Retinal pigment epithelial cell (primary cell): ENCODE data around the gene ZNF385B.

Experiments
- DNase-seq: peaks from one replicate; pipeline ENCODE4 v3.0.0-alpha.2; 2010; ENCODE audit warnings: low read depth
- H3K4me3 ChIP-seq: 2 replicates; pipeline ENCODE4 v1.5.1; 2011; ENCODE audit warnings: mild to moderate bottlenecking, low read length, control low read depth, moderate library complexity
- CTCF ChIP-seq: conservative IDR thresholded peaks from 2 replicates; pipeline ENCODE4 v1.5.1; 2011; ENCODE audit warnings: low read depth, low read length, control low read depth, inconsistent platforms

ZNF385B gene

GRCh38 chr2:179551539-179552045 lies 309.8 kb downstream of the ZNF385B start:
- no peak for DNase-seq
- no peak for TF ChIP-seq CTCF
- no peak overlapping the region for H3K4me3 ChIP-seq

- no peak for DNase-seq
- no peak overlapping the region for H3K4me3 ChIP-seq
- TF ChIP-seq CTCF: no peak
These were observed 310.6 kb downstream of the ZNF385B start for GRCh38 chr2:179550849-179551248.

- H3K4me3 ChIP-seq: no peak overlapping the region
- no peak for DNase-seq
- no peak for TF ChIP-seq CTCF
These were observed 311.2 kb downstream of the ZNF385B start for GRCh38 chr2:179550214-179550613.

- no peak overlapping the region for H3K4me3 ChIP-seq
- DNase-seq: no peak
- no peak for TF ChIP-seq CTCF
These were observed 314.8 kb downstream of the ZNF385B start for GRCh38 chr2:179546656-179547055.

- no peak for DNase-seq
- no peak overlapping the region for H3K4me3 ChIP-seq
- TF ChIP-seq CTCF: no peak
These were observed 316.4 kb downstream of the ZNF385B start for GRCh38 chr2:179545024-179545423.

- TF ChIP-seq CTCF: no peak
- no peak overlapping the region for H3K4me3 ChIP-seq
- no peak for DNase-seq
These were observed 318.0 kb downstream of the ZNF385B start for GRCh38 chr2:179543361-179543901.

- no peak for TF ChIP-seq CTCF
- H3K4me3 ChIP-seq: no peak overlapping the region
- no peak for DNase-seq
These were observed 319.8 kb downstream of the ZNF385B start for GRCh38 chr2:179541586-179541985.
